Measurements from ENCODE around the gene SCN2B. TPM values are rescaled to one million over a fixed set of nuclear protein-coding genes. Genes with fewer than 3 reads are reported as not detected.

Gene SCN2B
- total and polyA plus RNA-seq, 8 donors = 0.12 to 0.92 (median 0.29) TPM; not detected in 3

DNA sequence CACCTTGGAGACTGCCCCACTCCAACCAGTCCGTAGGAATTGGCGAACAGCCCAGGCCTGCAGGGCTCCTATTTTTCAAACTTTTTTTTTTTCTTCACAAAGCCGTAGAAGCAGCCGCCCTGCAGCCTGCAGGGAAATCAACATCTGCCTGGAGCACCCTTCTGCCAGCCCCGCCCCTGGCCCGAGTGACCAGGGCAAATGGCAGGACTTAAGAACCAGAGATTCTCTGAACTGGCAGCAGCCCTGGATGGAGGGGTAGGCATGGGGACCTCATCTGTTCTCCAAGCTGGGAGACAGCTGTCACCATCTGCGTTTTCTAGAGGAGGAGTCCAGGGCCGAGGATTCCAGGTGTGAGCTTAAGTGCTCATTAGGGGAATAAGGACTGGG is 5.6 kb downstream of the SCN2B start:
- WGBS, 5 donors = 23 to 44% (median 37%) methylated on average over 7 to 8 of the region's 8 CpGs
- Histone ChIP-seq H3K4me1 (peaks cover 0 to 21% (median 11%) of the 10 kb centered on the region in 4 donors), H3K27ac (no peak overlapping the region), H3K4me3 (no peak overlapping the region), H3K36me3 (no peaks in the 10 kb centered on the region), H3K27me3 (peaks cover 0 to 59% (median 0%) of the 10 kb centered on the region in 3 donors), H3K9me3 (no peaks in the 10 kb centered on the region)
- intact Hi-C loops (cut with DNase I; ENCODE audit: low total_unique reads) = no loop called here
- TF ChIP-seq POLR2A (IDR thresholded peaks at IDR 0.05) (no peak), POLR2AphosphoS5 (IDR thresholded peaks at IDR 0.05) (no peak), EP300 (IDR thresholded peaks at IDR 0.05) (no peak)
- TF ChIP-seq, protein P1, sequence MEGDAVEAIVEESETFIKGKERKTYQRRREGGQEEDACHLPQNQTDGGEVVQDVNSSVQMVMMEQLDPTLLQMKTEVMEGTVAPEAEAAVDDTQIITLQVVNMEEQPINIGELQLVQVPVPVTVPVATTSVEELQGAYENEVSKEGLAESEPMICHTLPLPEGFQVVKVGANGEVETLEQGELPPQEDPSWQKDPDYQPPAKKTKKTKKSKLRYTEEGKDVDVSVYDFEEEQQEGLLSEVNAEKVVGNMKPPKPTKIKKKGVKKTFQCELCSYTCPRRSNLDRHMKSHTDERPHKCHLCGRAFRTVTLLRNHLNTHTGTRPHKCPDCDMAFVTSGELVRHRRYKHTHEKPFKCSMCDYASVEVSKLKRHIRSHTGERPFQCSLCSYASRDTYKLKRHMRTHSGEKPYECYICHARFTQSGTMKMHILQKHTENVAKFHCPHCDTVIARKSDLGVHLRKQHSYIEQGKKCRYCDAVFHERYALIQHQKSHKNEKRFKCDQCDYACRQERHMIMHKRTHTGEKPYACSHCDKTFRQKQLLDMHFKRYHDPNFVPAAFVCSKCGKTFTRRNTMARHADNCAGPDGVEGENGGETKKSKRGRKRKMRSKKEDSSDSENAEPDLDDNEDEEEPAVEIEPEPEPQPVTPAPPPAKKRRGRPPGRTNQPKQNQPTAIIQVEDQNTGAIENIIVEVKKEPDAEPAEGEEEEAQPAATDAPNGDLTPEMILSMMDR (IDR thresholded peaks at IDR 0.05) = no peak
- peak in 1 of 2 donors; percentile 29 for DNase-seq

DNA sequence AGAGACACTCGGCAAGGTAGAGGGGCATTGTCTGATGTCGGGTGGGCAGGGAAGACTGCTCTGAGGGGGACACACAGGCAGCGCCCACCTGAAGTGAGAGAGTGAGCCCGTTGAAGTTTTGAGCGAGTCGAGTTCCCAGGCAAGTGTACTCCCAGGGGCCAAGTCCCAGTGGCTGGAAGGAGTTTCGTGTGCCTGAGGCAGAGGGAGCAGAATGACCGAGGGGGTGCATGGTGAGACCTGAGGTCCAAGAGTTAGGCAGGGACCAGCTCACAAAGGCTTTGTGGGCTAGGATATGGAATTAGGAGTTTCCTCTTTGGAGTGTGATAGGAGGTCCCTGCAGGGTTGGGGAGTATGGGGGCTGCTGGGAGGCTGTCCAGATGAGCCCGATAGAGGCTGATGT is 6.2 kb downstream of the SCN2B start:
- intact Hi-C loops (cut with DNase I; ENCODE audit: low total_unique reads) = no loop called here

DNA sequence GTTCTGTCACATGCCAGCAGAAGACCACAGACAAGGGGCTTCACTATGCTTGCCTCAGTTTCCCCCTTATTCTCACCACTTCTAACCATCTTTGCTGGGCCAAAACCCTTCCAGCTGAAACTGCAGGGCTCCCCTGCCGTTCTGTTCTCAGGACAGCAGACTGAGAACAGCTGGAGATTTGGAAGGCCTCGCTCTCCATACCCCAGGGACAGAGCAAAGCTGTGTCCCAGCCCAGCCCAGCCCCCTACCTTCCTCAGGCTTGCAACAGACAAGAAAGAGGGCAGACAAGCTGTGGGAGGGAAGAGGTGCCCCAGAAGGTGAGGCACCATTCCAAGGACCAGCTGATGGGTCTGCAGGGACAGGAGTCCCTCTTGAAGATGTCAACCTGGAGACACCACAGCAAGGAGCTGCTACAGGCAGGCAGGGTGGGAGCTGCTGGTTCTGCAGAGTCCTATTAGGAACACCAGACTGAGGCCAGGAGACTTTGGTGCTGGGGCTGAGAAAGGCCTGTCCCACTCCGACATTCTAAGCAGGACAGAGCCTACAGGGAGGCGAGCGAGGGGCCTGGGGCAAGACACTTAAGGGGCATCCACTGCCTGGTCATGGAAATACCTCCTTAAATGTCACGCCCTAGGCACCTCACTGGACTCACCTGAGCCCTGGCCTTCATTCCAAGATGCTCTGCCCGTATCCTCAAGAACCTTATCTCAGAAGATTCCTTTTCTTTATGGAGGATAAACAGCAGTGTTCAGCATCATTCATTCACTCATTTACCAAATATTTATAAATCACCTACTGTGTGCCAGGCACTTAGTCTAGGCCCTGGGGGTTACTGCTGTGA is 6.9 kb downstream of the SCN2B start:
- whole genome bisulfite sequencing, 5 donors = 73 to 85% (median 79%) methylated on average over 7 of the region's 7 CpGs
- no peaks in the 10 kb centered on the region for H3K36me3 ChIP-seq
- H3K27ac ChIP-seq = no peak overlapping the region
- TF ChIP-seq POLR2AphosphoS5 (IDR thresholded peaks at IDR 0.05) = no peak
- TF ChIP-seq, protein P1 (IDR thresholded peaks at IDR 0.05) = no peak
- TF ChIP-seq POLR2A (IDR thresholded peaks at IDR 0.05) = no peak
- no peak for TF ChIP-seq EP300 (IDR thresholded peaks at IDR 0.05)
- peaks cover 0 to 10% (median 8%) of the 10 kb centered on the region in 4 donors for H3K4me1 ChIP-seq
- peaks cover 0 to 64% (median 0%) of the 10 kb centered on the region in 3 donors for H3K27me3 ChIP-seq
- H3K4me3 ChIP-seq = no peak overlapping the region
- H3K9me3 ChIP-seq = no peaks in the 10 kb centered on the region
- peak in 1 of 2 donors; percentile 49 for DNase-seq
- intact Hi-C loops (cut with DNase I; ENCODE audit: low total_unique reads) = no loop called here

More for the DNA sequence above, 6.2 kb downstream of the SCN2B start:
- Histone ChIP-seq H3K27ac (no peak overlapping the region), H3K36me3 (no peaks in the 10 kb centered on the region), H3K9me3 (no peaks in the 10 kb centered on the region), H3K4me1 (peaks cover 0 to 14% (median 8%) of the 10 kb centered on the region in 4 donors), H3K4me3 (no peak overlapping the region), H3K27me3 (peaks cover 0 to 58% (median 0%) of the 10 kb centered on the region in 3 donors)
- 81 to 89% (median 84%) methylated on average over 9 of the region's 9 CpGs for WGBS, 5 donors
- no peak for DNase-seq
- no peak for TF ChIP-seq EP300 (IDR thresholded peaks at IDR 0.05)
- no peak for TF ChIP-seq POLR2A (IDR thresholded peaks at IDR 0.05)
- TF ChIP-seq POLR2AphosphoS5 (IDR thresholded peaks at IDR 0.05) = no peak
- TF ChIP-seq, protein P1 (IDR thresholded peaks at IDR 0.05) = no peak

DNA sequence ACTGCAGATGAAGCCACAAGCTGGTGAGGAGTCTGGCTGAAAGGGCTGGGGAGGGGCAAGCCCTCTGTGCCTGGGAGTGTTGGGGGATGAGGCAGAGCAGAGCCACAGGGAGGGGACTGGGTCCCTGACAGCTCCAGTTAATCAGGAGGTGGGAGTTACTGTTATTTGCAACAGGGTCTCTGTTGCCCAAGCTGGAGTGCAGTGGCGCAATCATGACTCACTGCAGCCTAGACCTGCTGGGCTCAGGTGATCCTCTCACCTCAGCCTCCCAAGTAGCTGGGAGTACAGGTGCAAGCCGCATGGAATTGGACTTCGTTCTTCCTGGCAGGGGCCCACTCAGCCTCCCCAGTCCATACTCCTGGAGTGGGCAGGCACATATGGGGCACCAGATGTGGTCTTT is 7.7 kb downstream of the SCN2B start:
- DNase-seq = no peak
- intact Hi-C loops (cut with DNase I; ENCODE audit: low total_unique reads) = no loop called here
- Histone ChIP-seq H3K9me3 (no peaks in the 10 kb centered on the region), H3K27ac (no peak overlapping the region), H3K27me3 (peaks cover 0 to 72% (median 0%) of the 10 kb centered on the region in 3 donors), H3K4me3 (no peak overlapping the region), H3K4me1 (peaks cover 0 to 10% (median 8%) of the 10 kb centered on the region in 4 donors), H3K36me3 (no peaks in the 10 kb centered on the region)
- WGBS, 5 donors = 72 to 82% (median 77%) methylated on average over 3 of the region's 3 CpGs
- TF ChIP-seq, protein P1 (IDR thresholded peaks at IDR 0.05) = no peak
- TF ChIP-seq EP300 (IDR thresholded peaks at IDR 0.05) = no peak
- TF ChIP-seq POLR2AphosphoS5 (IDR thresholded peaks at IDR 0.05) = no peak

Data from stomach (tissue), 9 donors.